IMR-90 (cell line): Measurements from ENCODE around the gene CD82. TPM values are rescaled to one million over a fixed set of nuclear protein-coding genes. Genes with fewer than 3 reads are reported as not detected.

Source experiments
- ATAC-seq: fragments of 200-7000 bp; cut with Tn5 transposase; 2 replicates; pipeline ENCODE4 v1.9.1; 2020; ENCODE audit warnings: low read depth, mild to moderate bottlenecking, moderate library complexity
- BruUV-seq: library from RNA; stranded (reverse); fragments of 400-500 nt; replicated peaks from 2 replicates; lab custom pipeline; 2021; lab: Mats Ljungman, UMichigan
- CTCF ChIA-PET: fragments of 300-600 bp; formaldehyde crosslinking; extraction: SDS; loops from one replicate; lab custom pipeline; 2021; ENCODE audit warnings: antibody characterized with exemption; lab: Yijun Ruan, JAX
- POLR2A ChIA-PET: fragments of 300-600 bp; sonication (Branson Sonifier 250); formaldehyde crosslinking; loops from one replicate; lab custom pipeline; 2022; ENCODE audit warnings: antibody characterized with exemption; ENCODE audit not compliant: unreplicated experiment; lab: Charles Lee
- DNase-seq: peaks from one replicate; pipeline ENCODE4 v3.0.0; 2013
- H2AFZ ChIP-seq: replicated peaks from 2 replicates; pipeline ENCODE3; 2013; ENCODE audit warnings: low read length, mild to moderate bottlenecking; ENCODE audit not compliant: poor library complexity
- H2AK5ac ChIP-seq: 2 replicates; pipeline ENCODE4 v1.6.1; 2013; ENCODE audit warnings: low read depth, low read length, inconsistent platforms
- H2AK9ac ChIP-seq: replicated peaks from 2 replicates; pipeline ENCODE3; 2013; ENCODE audit warnings: mild to moderate bottlenecking, low read depth, low read length, moderate library complexity; ENCODE audit not compliant: poor library complexity
- H2BK120ac ChIP-seq: 2 replicates; pipeline ENCODE4 v1.6.1; 2013; ENCODE audit warnings: low read depth, low read length, inconsistent platforms
- H2BK15ac ChIP-seq: 3 replicates; pipeline ENCODE4 v1.6.1; 2013; ENCODE audit warnings: low read depth, low read length, inconsistent platforms
- H2BK20ac ChIP-seq: 2 replicates; pipeline ENCODE4 v1.6.1; 2013; ENCODE audit warnings: low read depth, mild to moderate bottlenecking, inconsistent platforms, low read length, moderate library complexity
- H2BK5ac ChIP-seq: 2 replicates; pipeline ENCODE4 v1.6.1; 2013; ENCODE audit warnings: mild to moderate bottlenecking, low read depth, low read length, inconsistent platforms; ENCODE audit not compliant: poor library complexity, severe bottlenecking
- H3K14ac ChIP-seq: replicated peaks from 2 replicates; pipeline ENCODE4 v1.6.1; 2013; ENCODE audit warnings: low read depth, low read length, inconsistent platforms
- H3K18ac ChIP-seq: 2 replicates; pipeline ENCODE4 v1.6.1; 2013; ENCODE audit warnings: low read depth, low read length, control low read depth
- H3K23ac ChIP-seq: 2 replicates; pipeline ENCODE4 v1.6.1; 2013; ENCODE audit warnings: low read depth, low read length, inconsistent platforms
- H3K27ac ChIP-seq: 2 replicates; pipeline ENCODE4 v1.5.1; 2013; ENCODE audit warnings: mild to moderate bottlenecking, control low read depth, low read length; ENCODE audit not compliant: insufficient read depth
- H3K27me3 ChIP-seq: 2 replicates; pipeline ENCODE4 v1.6.1; 2013; ENCODE audit warnings: low read length; ENCODE audit not compliant: control insufficient read depth, insufficient read depth
- H3K36me3 ChIP-seq: 2 replicates; pipeline ENCODE4 v1.6.1; 2013; ENCODE audit warnings: low read length, mixed read lengths; ENCODE audit not compliant: control insufficient read depth, insufficient read depth
- H3K4ac ChIP-seq: 2 replicates; pipeline ENCODE4 v1.6.1; 2013; ENCODE audit warnings: low read depth, low read length, inconsistent platforms
- H3K4me1 ChIP-seq: 2 replicates; pipeline ENCODE4 v1.6.1; 2013; ENCODE audit warnings: low read length, mixed read lengths; ENCODE audit not compliant: control insufficient read depth, insufficient read depth
- H3K4me2 ChIP-seq: 2 replicates; pipeline ENCODE4 v1.6.1; 2013; ENCODE audit warnings: low read depth, mild to moderate bottlenecking, control low read depth, low read length, moderate library complexity
- H3K4me3 ChIP-seq: 2 replicates; pipeline ENCODE4 v1.5.1; 2013; ENCODE audit warnings: low read depth, mild to moderate bottlenecking, control low read depth, low read length, moderate library complexity; ENCODE audit not compliant: insufficient read depth
- H3K56ac ChIP-seq: 2 replicates; pipeline ENCODE4 v1.6.1; 2013; ENCODE audit warnings: low read length, inconsistent platforms; ENCODE audit not compliant: insufficient read depth; ENCODE audit errors: extremely low read depth
- H3K79me1 ChIP-seq, 2 experiments: 2 replicates each; pipeline ENCODE4 v1.6.1; 2013; ENCODE audit warnings: low read length in 2 of 2, inconsistent platforms in 1 of 2, low read depth in 1 of 2
- H3K9ac ChIP-seq: 2 replicates; pipeline ENCODE4 v1.6.1; 2013; ENCODE audit warnings: low read depth, low read length, control low read depth
- H3K9me1 ChIP-seq: 2 replicates; pipeline ENCODE4 v1.6.1; 2013; ENCODE audit warnings: low read length, inconsistent platforms; ENCODE audit not compliant: insufficient read depth
- H3K9me3 ChIP-seq: 2 replicates; pipeline ENCODE4 v1.6.1; 2013; ENCODE audit warnings: low read length; ENCODE audit not compliant: control insufficient read depth, insufficient read depth
- H4K20me1 ChIP-seq: 2 replicates; pipeline ENCODE4 v1.6.1; 2013; ENCODE audit warnings: low read length, inconsistent platforms; ENCODE audit not compliant: insufficient read depth
- H4K5ac ChIP-seq: 2 replicates; pipeline ENCODE4 v1.6.1; 2013; ENCODE audit warnings: mild to moderate bottlenecking, low read depth, low read length, control low read depth
- H4K8ac ChIP-seq, 2 experiments: 2 replicates each; pipeline ENCODE4 v1.6.1; 2013; ENCODE audit warnings: low read depth in 2 of 2, low read length in 2 of 2, control low read depth in 1 of 2, inconsistent platforms in 1 of 2
- H4K91ac ChIP-seq: 2 replicates; pipeline ENCODE4 v1.6.1; 2013; ENCODE audit warnings: low read depth, low read length, inconsistent platforms; ENCODE audit not compliant: insufficient read depth
- BHLHE40 ChIP-seq: fragments of 150-350 bp; IDR thresholded peaks from 2 replicates; pipeline ENCODE4 v1.6.1; 2016; ENCODE audit warnings: mild to moderate bottlenecking, low read depth, low read length
- CHD1 ChIP-seq: IDR thresholded peaks from 2 replicates; pipeline ENCODE4 v1.6.1; 2012; ENCODE audit warnings: low read depth, low read length, improper control_type of control experiment
- FOS ChIP-seq: fragments of 150-350 bp; IDR thresholded peaks from 2 replicates; pipeline ENCODE4 v1.6.1; 2016; ENCODE audit warnings: low read depth, low read length
- MAFK ChIP-seq: IDR thresholded peaks from 2 replicates; pipeline ENCODE4 v1.6.1; 2012; ENCODE audit warnings: low read depth, low read length, improper control_type of control experiment
- MAZ ChIP-seq: IDR thresholded peaks from 2 replicates; pipeline ENCODE4 v1.6.1; 2012; ENCODE audit warnings: low read depth, mild to moderate bottlenecking, low read length, improper control_type of control experiment, moderate library complexity, borderline replicate concordance
- MXI1 ChIP-seq: IDR thresholded peaks from 2 replicates; pipeline ENCODE4 v1.6.1; 2012; ENCODE audit warnings: low read depth, mild to moderate bottlenecking, low read length, moderate library complexity, borderline replicate concordance
- NFE2L2 ChIP-seq: fragments of 150-350 bp; IDR thresholded peaks from 2 replicates; pipeline ENCODE4 v1.6.1; 2016; ENCODE audit warnings: low read depth, mild to moderate bottlenecking, low read length
- POLR2A ChIP-seq: IDR thresholded peaks from 2 replicates; pipeline ENCODE4 v1.6.1; 2012; ENCODE audit warnings: mild to moderate bottlenecking, low read depth, low read length
- RAD21 ChIP-seq: IDR thresholded peaks from 2 replicates; pipeline ENCODE4 v1.6.1; 2012; ENCODE audit warnings: low read length, improper control_type of control experiment
- RCOR1 ChIP-seq: IDR thresholded peaks from 2 replicates; pipeline ENCODE4 v1.6.1; 2012; ENCODE audit warnings: mild to moderate bottlenecking, low read length, improper control_type of control experiment; ENCODE audit not compliant: insufficient replicate concordance
- RFX5 ChIP-seq: IDR thresholded peaks from 2 replicates; pipeline ENCODE4 v1.8.0; 2012; ENCODE audit warnings: low read depth, mild to moderate bottlenecking, low read length, moderate library complexity
- WGBS, 2 experiments: methylation state at CpG; one replicate each; pipeline versions ENCODE4 v1.1.5 to v1.1.7; 2013; ENCODE audit warnings: missing lambda C conversion rate in 2 of 2; ENCODE audit not compliant: insufficient read length in 1 of 2; ENCODE audit errors: extremely low coverage in 2 of 2; 5-methylcytosine and 5-hydroxymethylcytosine counted together
- dilution Hi-C: fragments of 300-500 bp; cut with HindIII; formaldehyde crosslinking; loops from one replicate; pipeline ENCODE4 v1.14.3; 2018; ENCODE audit warnings: low sequenced_read_pairs; ENCODE audit not compliant: unreplicated experiment
- in situ Hi-C: fragments of 300-500 bp; cut with MboI; formaldehyde crosslinking; loops from 3 replicates; pipeline ENCODE4 v1.14.3; 2019; ENCODE audit warnings: low sequenced_read_pairs, inconsistent platforms, mixed read lengths
- intact Hi-C: fragments of 100-400 bp; cut with micrococcal nuclease; formaldehyde crosslinking; loops from 2 replicates; pipeline ENCODE4 v1.10.0; 2022
- polyA plus RNA-seq, 3 experiments: library from polyadenylated mRNA; depleted of rRNA; stranded (reverse); fragments of >200 nt; gene quantifications; 2 replicates each; pipeline ENCODE4 v1.2.3, GENCODE V29; 2012; ENCODE audit warnings: low replicate concordance in 1 of 3
- total RNA-seq: library from RNA; depleted of rRNA; stranded (reverse); fragments of >200 nt; gene quantifications from 2 replicates; pipeline ENCODE4 v1.2.3, GENCODE V29; 2012
- TF ChIP-seq, protein P1 (sequence below): conservative IDR thresholded peaks from 2 replicates; pipeline ENCODE4 v1.5.1; 2012; ENCODE audit warnings: mild to moderate bottlenecking, low read depth, low read length, improper control_type of control experiment
- TF ChIP-seq, protein P2 (sequence below): fragments of 150-350 bp; IDR thresholded peaks from 2 replicates; pipeline ENCODE4 v1.6.1; 2017; ENCODE audit warnings: mild to moderate bottlenecking, antibody characterized with exemption, low read length, low read depth

The CD82 gene
- total and polyA plus RNA-seq, 2 of the 4 experiments (the other 2 are of a cell fraction), result 32.8 to 49.4 TPM

DNA sequence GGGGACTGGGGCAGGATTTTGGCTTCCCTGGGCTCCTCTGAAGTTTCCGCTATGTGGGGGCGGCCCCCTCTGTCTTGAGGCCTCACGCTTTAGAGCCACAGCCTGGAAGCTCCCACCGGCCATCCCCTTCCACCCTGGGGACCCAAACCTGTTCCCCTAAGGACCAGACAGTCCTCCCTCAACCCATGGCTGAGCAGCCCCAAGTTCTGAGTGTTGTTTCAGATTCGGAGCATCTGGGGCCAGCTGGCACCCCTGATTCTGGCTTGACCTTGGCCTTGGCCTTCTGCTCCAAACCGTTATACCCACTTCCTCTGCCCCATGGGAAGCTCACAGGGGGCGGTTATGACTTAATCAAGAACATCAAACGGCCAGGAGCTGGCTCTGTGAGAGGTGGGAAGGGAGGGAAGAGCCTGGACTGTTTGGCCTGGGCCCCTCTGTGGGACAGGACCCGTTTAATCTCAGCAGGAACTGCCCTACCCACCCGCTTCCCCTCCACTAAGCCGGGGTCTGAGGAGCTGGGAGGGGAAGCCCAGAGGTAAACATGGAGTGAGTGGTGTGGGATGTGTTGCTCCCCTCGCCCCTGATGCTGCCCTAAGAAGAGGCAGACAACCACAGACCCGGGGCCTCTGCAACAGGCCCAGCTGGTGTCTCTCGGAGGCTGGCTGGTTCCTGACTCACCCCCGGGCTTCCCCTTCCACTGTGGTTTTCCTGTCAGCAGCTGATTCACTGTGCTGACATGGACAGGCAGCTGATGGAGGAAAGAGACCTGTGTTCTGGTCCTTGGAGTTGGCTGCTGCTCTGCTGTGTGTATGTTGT lies 3.4 kb downstream of the CD82 start:
- Histone ChIP-seq H3K4me1 (peaks cover 49% of the 10 kb centered on the region), H3K36me3 (no peaks in the 10 kb centered on the region), H2AK5ac (peak overlapping the region; percentile 99), H3K4ac (peak overlapping the region; percentile 93), H3K23ac (peak overlapping the region; percentile 81), H3K9ac (peak overlapping the region; percentile 33), H3K9me1 (peaks cover 39% of the 10 kb centered on the region), H3K14ac (peak overlapping the region; percentile 89), H2AFZ (peak overlapping the region; percentile 83), H4K5ac (peak overlapping the region; percentile 62), H3K4me2 (peak overlapping the region; percentile 39), H4K20me1 (no peaks in the 10 kb centered on the region), H2BK120ac (peak overlapping the region; percentile 94), H3K18ac (peak overlapping the region; percentile 83), H2BK5ac (peak overlapping the region; percentile 93), H2AK9ac (peak overlapping the region; percentile 87), H3K27ac (peak overlapping the region; percentile 89), H3K27me3 (no peaks in the 10 kb centered on the region), H3K9me3 (no peaks in the 10 kb centered on the region), H3K4me3 (no peak overlapping the region), H4K91ac (peak overlapping the region; percentile 91), H2BK15ac (peak overlapping the region; percentile 83; the same call in 2 of the 3 replicates), H2BK20ac (peak overlapping the region; percentile 90), H4K8ac (peak overlapping the region; percentile 66 to 82), H3K56ac (peak overlapping the region; percentile 83), H3K79me1 (peaks cover 42 to 75% of the 10 kb centered on the region in 2 experiments)
- BruUV-seq, result no TSS peak
- intact Hi-C loops (loop anchor here (1.0 to 10.0 kb wide), 3 partner anchors 20 to 196 kb away; partner anchors contain the start of gene TSPAN18), in situ Hi-C loops (loop anchor here (25.0 kb wide), 1 partner anchor 1243 kb away; the partner anchor contains the start of gene SLC35C1), dilution Hi-C loops (no loop called here)
- ChIA-PET POLR2A (no interaction called here), CTCF (interaction anchor here (0.9 to 1.1 kb wide), 3 partner anchors 12 to 342 kb away, joined by 3 to 5 read pairs (median 3); no protein-coding TSS in a partner anchor)
- peak; percentile 44 for ATAC-seq
- DNase-seq, result peak; percentile 98
- WGBS, 2 experiments, result no CpG with 5 or more reads among the region's 15 CpGs
- TF ChIP-seq MAZ (peak; percentile 76), CHD1 (0 out of 2 replicates have a peak, but pooled peaks have one; percentile 54), RAD21 (peak; percentile 19; the same call in 1 of the 2 replicates), POLR2A (peak; percentile 52), RFX5 (no peak), FOS (peak; percentile 99), RCOR1 (peak; percentile 85), BHLHE40 (peak; percentile 47), MXI1 (no peak), NFE2L2 (peak; percentile 49; the same call in 1 of the 2 replicates), MAFK (peak; percentile 57)
- TF ChIP-seq, protein P1, sequence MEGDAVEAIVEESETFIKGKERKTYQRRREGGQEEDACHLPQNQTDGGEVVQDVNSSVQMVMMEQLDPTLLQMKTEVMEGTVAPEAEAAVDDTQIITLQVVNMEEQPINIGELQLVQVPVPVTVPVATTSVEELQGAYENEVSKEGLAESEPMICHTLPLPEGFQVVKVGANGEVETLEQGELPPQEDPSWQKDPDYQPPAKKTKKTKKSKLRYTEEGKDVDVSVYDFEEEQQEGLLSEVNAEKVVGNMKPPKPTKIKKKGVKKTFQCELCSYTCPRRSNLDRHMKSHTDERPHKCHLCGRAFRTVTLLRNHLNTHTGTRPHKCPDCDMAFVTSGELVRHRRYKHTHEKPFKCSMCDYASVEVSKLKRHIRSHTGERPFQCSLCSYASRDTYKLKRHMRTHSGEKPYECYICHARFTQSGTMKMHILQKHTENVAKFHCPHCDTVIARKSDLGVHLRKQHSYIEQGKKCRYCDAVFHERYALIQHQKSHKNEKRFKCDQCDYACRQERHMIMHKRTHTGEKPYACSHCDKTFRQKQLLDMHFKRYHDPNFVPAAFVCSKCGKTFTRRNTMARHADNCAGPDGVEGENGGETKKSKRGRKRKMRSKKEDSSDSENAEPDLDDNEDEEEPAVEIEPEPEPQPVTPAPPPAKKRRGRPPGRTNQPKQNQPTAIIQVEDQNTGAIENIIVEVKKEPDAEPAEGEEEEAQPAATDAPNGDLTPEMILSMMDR, result no peak
- TF ChIP-seq, protein P2, sequence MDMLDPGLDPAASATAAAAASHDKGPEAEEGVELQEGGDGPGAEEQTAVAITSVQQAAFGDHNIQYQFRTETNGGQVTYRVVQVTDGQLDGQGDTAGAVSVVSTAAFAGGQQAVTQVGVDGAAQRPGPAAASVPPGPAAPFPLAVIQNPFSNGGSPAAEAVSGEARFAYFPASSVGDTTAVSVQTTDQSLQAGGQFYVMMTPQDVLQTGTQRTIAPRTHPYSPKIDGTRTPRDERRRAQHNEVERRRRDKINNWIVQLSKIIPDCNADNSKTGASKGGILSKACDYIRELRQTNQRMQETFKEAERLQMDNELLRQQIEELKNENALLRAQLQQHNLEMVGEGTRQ, result peak; percentile 35; the same call in 1 of the 2 replicates
